Endothelial cell of umbilical vein (primary cell): ENCODE measurements around the gene CMSS1.

Experiments used
- EZH2 ChIP-seq: IDR thresholded peaks from 2 replicates; pipeline ENCODE4 v1.6.1; 2012; ENCODE audit warnings: borderline replicate concordance, low read depth, mild to moderate bottlenecking, moderate library complexity, low read length, inconsistent platforms; ENCODE audit not compliant: severe bottlenecking
- FOS ChIP-seq: IDR thresholded peaks from 2 replicates; pipeline ENCODE4 v1.6.1; 2011; ENCODE audit warnings: mild to moderate bottlenecking, low read length, moderate library complexity, borderline replicate concordance; ENCODE audit not compliant: insufficient read depth
- JUN ChIP-seq: IDR thresholded peaks from 2 replicates; pipeline ENCODE4 v1.6.1; 2011; ENCODE audit warnings: borderline replicate concordance, low read depth; ENCODE audit not compliant: insufficient read length, insufficient read depth
- MYC ChIP-seq: IDR thresholded peaks from one replicate; pipeline ENCODE4 v1.6.1; 2011; ENCODE audit warnings: mild to moderate bottlenecking, low read depth, low read length
- POLR2A ChIP-seq: IDR thresholded peaks from 2 replicates; pipeline ENCODE4 v1.6.1; 2012; ENCODE audit warnings: low read depth, mild to moderate bottlenecking, control low read depth, low read length
- POLR2AphosphoS5 ChIP-seq: IDR thresholded peaks from 2 replicates; pipeline ENCODE4 v1.6.1; 2012; ENCODE audit warnings: low read depth, mild to moderate bottlenecking, control low read depth, low read length, moderate library complexity; ENCODE audit not compliant: insufficient read depth
- TF ChIP-seq, protein P1 (sequence below), 2 donors: IDR thresholded peaks; 1 replicate in 1 of 2; 2 replicates in 1 of 2; pipeline ENCODE4 v1.5.1; 2011; ENCODE audit warnings: low read length in 2 of 2, mild to moderate bottlenecking in 2 of 2, moderate library complexity in 2 of 2, control low read depth in 1 of 2, inconsistent platforms in 1 of 2, low read depth in 1 of 2; ENCODE audit not compliant: insufficient read depth in 1 of 2; ENCODE audit errors: extremely low read depth in 1 of 2

- no peak for TF ChIP-seq POLR2AphosphoS5
- TF ChIP-seq, protein P1, sequence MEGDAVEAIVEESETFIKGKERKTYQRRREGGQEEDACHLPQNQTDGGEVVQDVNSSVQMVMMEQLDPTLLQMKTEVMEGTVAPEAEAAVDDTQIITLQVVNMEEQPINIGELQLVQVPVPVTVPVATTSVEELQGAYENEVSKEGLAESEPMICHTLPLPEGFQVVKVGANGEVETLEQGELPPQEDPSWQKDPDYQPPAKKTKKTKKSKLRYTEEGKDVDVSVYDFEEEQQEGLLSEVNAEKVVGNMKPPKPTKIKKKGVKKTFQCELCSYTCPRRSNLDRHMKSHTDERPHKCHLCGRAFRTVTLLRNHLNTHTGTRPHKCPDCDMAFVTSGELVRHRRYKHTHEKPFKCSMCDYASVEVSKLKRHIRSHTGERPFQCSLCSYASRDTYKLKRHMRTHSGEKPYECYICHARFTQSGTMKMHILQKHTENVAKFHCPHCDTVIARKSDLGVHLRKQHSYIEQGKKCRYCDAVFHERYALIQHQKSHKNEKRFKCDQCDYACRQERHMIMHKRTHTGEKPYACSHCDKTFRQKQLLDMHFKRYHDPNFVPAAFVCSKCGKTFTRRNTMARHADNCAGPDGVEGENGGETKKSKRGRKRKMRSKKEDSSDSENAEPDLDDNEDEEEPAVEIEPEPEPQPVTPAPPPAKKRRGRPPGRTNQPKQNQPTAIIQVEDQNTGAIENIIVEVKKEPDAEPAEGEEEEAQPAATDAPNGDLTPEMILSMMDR (IDR thresholded peaks at IDR 0.05; ENCODE audit: extremely low read depth in 1 of 2, insufficient read depth in 1 of 2, low read depth in 1 of 2, low read length in 2 of 2) = no peak
- TF ChIP-seq EZH2 = no peak
- no peak for TF ChIP-seq POLR2A
- TF ChIP-seq MYC = no peak
- no peak for TF ChIP-seq JUN
- no peak for TF ChIP-seq FOS
Observed at GRCh38 chr3:100128565-100128964, 310.9 kb downstream of the CMSS1 start.
